T-helper 2 cell (primary cell): ENCODE results near the gene CLDN20.
A peak's percentile ranks its signal among the peaks of the same experiment; 100 is the strongest.

Experiments used
- DNase-seq, 5 experiments: peaks; one replicate each; pipeline versions ENCODE4 v3.0.0 to v3.0.0-alpha.2; 2012 to 2022

Gene CLDN20

GRCh38 chr6:155245831-155246230, 18.0 kb upstream of the CLDN20 start:
- no peak for DNase-seq

GRCh38 chr6:155246825-155247224, 17.0 kb upstream of the CLDN20 start:
- DNase-seq, result no peak

- no peak for DNase-seq
Observed at GRCh38 chr6:155247618-155248007, 16.2 kb upstream of the CLDN20 start.

- peak in 2 of 5 experiments; percentile 12 to 57 for DNase-seq
Observed at GRCh38 chr6:155248008-155249001, 15.5 kb upstream of the CLDN20 start.

GRCh38 chr6:155250701-155251381, 13.0 kb upstream of the CLDN20 start:
- no peak for DNase-seq

GRCh38 chr6:155252581-155252980, 11.2 kb upstream of the CLDN20 start:
- no peak for DNase-seq

GRCh38 chr6:155253337-155253736, 10.5 kb upstream of the CLDN20 start:
- DNase-seq, result no peak

GRCh38 chr6:155254139-155254538, 9.7 kb upstream of the CLDN20 start:
- no peak for DNase-seq

- no peak for DNase-seq
Observed at GRCh38 chr6:155256122-155256795, 7.6 kb upstream of the CLDN20 start.

GRCh38 chr6:155257796-155258195, 6.0 kb upstream of the CLDN20 start:
- DNase-seq, result no peak

- DNase-seq, result no peak
Observed at GRCh38 chr6:155259204-155259603, 4.6 kb upstream of the CLDN20 start.

- DNase-seq, result no peak
Observed at GRCh38 chr6:155259897-155260296, 3.9 kb upstream of the CLDN20 start.

GRCh38 chr6:155260686-155261085, 3.1 kb upstream of the CLDN20 start:
- no peak for DNase-seq

- DNase-seq, result peak in 1 of 5 experiments; percentile 20
Observed at GRCh38 chr6:155261111-155261900, 2.5 kb upstream of the CLDN20 start.

GRCh38 chr6:155262655-155263054, 1.2 kb upstream of the CLDN20 start:
- no peak for DNase-seq

GRCh38 chr6:155264693-155265320, 994 bp downstream of the CLDN20 start:
- no peak for DNase-seq

- no peak for DNase-seq
Observed at GRCh38 chr6:155265843-155266535, 2.2 kb downstream of the CLDN20 start.

GRCh38 chr6:155267411-155267810, 3.6 kb downstream of the CLDN20 start:
- no peak for DNase-seq

GRCh38 chr6:155268088-155268867, 4.5 kb downstream of the CLDN20 start:
- DNase-seq, result peak in 2 of 5 experiments; percentile 2 to 61

GRCh38 chr6:155269765-155270164, 6.0 kb downstream of the CLDN20 start:
- DNase-seq, result no peak
